HepG2 (cell line): Measurements from ENCODE around the gene SLC9A1. TPM values are rescaled to one million over a fixed set of nuclear protein-coding genes. Genes with fewer than 3 reads are reported as not detected.
A peak's percentile ranks its signal among the peaks of the same experiment; 100 is the strongest.

Source experiments
- ATAC-seq: fragments of 200-7000 bp; cut with Tn5 transposase; 3 replicates; pipeline ENCODE4 v1.9.1; 2020; ENCODE audit warnings: mild to moderate bottlenecking, moderate library complexity
- BruUV-seq: library from RNA; stranded (reverse); fragments of 400-500 nt; replicated peaks from 2 replicates; lab custom pipeline; 2021; lab: Mats Ljungman, UMichigan
- CTCF ChIA-PET: fragments of 300-600 bp; formaldehyde crosslinking; extraction: SDS; loops from one replicate; lab custom pipeline; 2021; ENCODE audit warnings: low total read pairs, inconsistent platforms, low intra/inter-chr PET ratio; lab: Yijun Ruan, JAX
- POLR2A ChIA-PET: fragments of 350-600 bp; sonication (Branson Sonifier 250); formaldehyde crosslinking; loops from one replicate; lab custom pipeline; 2020; ENCODE audit warnings: antibody characterized with exemption, inconsistent platforms; lab: Yijun Ruan, JAX
- DNase-seq: peaks from one replicate; pipeline ENCODE4 v3.0.0-alpha.2; 2015; ENCODE audit warnings: low spot score
- FAIRE-seq: peaks from 3 replicates; lab custom pipeline; 2011; peaks lifted over from hg19 to GRCh38; lab: Jason Lieb, UNC
- H2AFZ ChIP-seq: one replicate; pipeline ENCODE4 v1.6.1; 2011; ENCODE audit warnings: low read length, inconsistent platforms
- H3K27ac ChIP-seq: fragments of 300-600 bp; 3 replicates; pipeline ENCODE4 v1.8.0; 2011; ENCODE audit warnings: mixed run types, mild to moderate bottlenecking, mixed read lengths, low read length, inconsistent platforms; ENCODE audit not compliant: insufficient read depth; ENCODE audit errors: extremely low read length
- H3K27me3 ChIP-seq, 2 experiments: fragments of 200-600 bp in 1 of 2; 2 replicates in 1 of 2; 3 replicates in 1 of 2; pipeline versions ENCODE4 v1.6.0 to v1.8.0; 2011; ENCODE audit warnings: low read length in 2 of 2, mild to moderate bottlenecking in 2 of 2, moderate library complexity in 2 of 2, inconsistent platforms in 1 of 2; ENCODE audit not compliant: insufficient read depth in 2 of 2, control insufficient read depth in 1 of 2
- H3K36me3 ChIP-seq, 2 experiments: fragments of 200-600 bp in 1 of 2; replicated peaks in 1 of 2; 2 replicates in 1 of 2; 3 replicates in 1 of 2; pipeline versions ENCODE4 v1.5.1 to v1.8.0; 2011; ENCODE audit warnings: low read length in 2 of 2, inconsistent platforms in 1 of 2; ENCODE audit not compliant: insufficient read depth in 2 of 2, control insufficient read depth in 1 of 2
- H3K4me1 ChIP-seq: 2 replicates; pipeline ENCODE4 v1.5.1; 2012; ENCODE audit warnings: low read length, inconsistent platforms; ENCODE audit not compliant: insufficient read depth
- H3K4me2 ChIP-seq: 2 replicates; pipeline ENCODE4 v1.6.0; 2011; ENCODE audit warnings: low read depth, low read length, inconsistent platforms
- H3K4me3 ChIP-seq, 3 experiments: fragments of 200-600 bp in 1 of 3; sonication (generic), shearing (Covaris generic) in 1 of 3; replicated peaks in 1 of 3; 2 replicates each; pipeline ENCODE4 v1.5.1; 2011 to 2016; ENCODE audit warnings: low read length in 3 of 3, inconsistent platforms in 2 of 3, low read depth in 2 of 3, mild to moderate bottlenecking in 2 of 3, control low read depth in 1 of 3, mixed read lengths in 1 of 3; ENCODE audit not compliant: insufficient read depth in 1 of 3
- H3K79me2 ChIP-seq: one replicate; pipeline ENCODE4 v1.6.1; 2011; ENCODE audit warnings: low read length, inconsistent platforms; ENCODE audit not compliant: insufficient read depth
- H3K9ac ChIP-seq: 2 replicates; pipeline ENCODE4 v1.6.0; 2011; ENCODE audit warnings: mild to moderate bottlenecking, low read depth, low read length, inconsistent platforms; ENCODE audit not compliant: insufficient read depth
- H3K9me3 ChIP-seq: 2 replicates; pipeline ENCODE4 v1.5.1; 2012; ENCODE audit warnings: mild to moderate bottlenecking, low read length
- H4K20me1 ChIP-seq: 2 replicates; pipeline ENCODE4 v1.6.0; 2011; ENCODE audit warnings: inconsistent platforms, mild to moderate bottlenecking, low read length, moderate library complexity; ENCODE audit not compliant: insufficient read depth
- CREB1 ChIP-seq, 2 experiments: fragments of 450-650 bp in 1 of 2; IDR thresholded peaks; 2 replicates each; pipeline ENCODE4 v1.6.1; 2016 to 2017; ENCODE audit warnings: control low read depth in 1 of 2, mild to moderate bottlenecking in 1 of 2, missing compliant biosample characterization in 1 of 2, missing genetic modification characterization in 1 of 2
- HNRNPL ChIP-seq: fragments of 200-400 bp; formaldehyde crosslinking; IDR thresholded peaks from 2 replicates; pipeline ENCODE4 v1.6.1; 2017; ENCODE audit warnings: mild to moderate bottlenecking, low read depth, low read length
- PAWR ChIP-seq: sonication (generic); formaldehyde crosslinking; IDR thresholded peaks from 2 replicates; pipeline ENCODE4 v1.4.0; 2020; ENCODE audit warnings: missing genetic modification reagents, mild to moderate bottlenecking, borderline replicate concordance
- SALL1 ChIP-seq: sonication (generic); formaldehyde crosslinking; IDR thresholded peaks from 2 replicates; pipeline ENCODE4 v1.8.0; 2022; ENCODE audit warnings: mild to moderate bottlenecking, missing genetic modification reagents
- ZNF646 ChIP-seq: sonication (generic); formaldehyde crosslinking; IDR thresholded peaks from 2 replicates; pipeline ENCODE4 v1.9.0; 2021; ENCODE audit warnings: mild to moderate bottlenecking, missing genetic modification reagents
- WGBS: methylation state at CpG from one replicate; pipeline ENCODE4 v1.1.6; 2017; ENCODE audit warnings: low lambda C conversion rate; 5-methylcytosine and 5-hydroxymethylcytosine counted together
- in situ Hi-C: cut with HindIII; loops from 2 replicates; pipeline ENCODE4 v1.10.0; 2017; ENCODE audit warnings: low pct_unique_long_range_greater_than_20kb; ENCODE audit not compliant: extremely low pct_ligation_motif_present
- intact Hi-C: fragments of 100-400 bp; cut with micrococcal nuclease; formaldehyde crosslinking; loops from one replicate; pipeline ENCODE4 v1.10.0; 2022; ENCODE audit not compliant: unreplicated experiment
- polyA plus RNA-seq, 8 experiments: library from polyadenylated mRNA; depleted of rRNA in 3 of 8; stranded (reverse) in 7 of 8; unstranded in 1 of 8; fragments of >200 nt; fragmentation: Illumina TruSeq in 4 of 8; extraction: Trizol in 4 of 8; gene quantifications; 2 replicates each; pipeline versions ENCODE4 v1.2.1 to v1.2.3, GENCODE V29; 2011 to 2016; ENCODE audit warnings: low read depth in 4 of 8, missing spikeins in 1 of 8, mixed read lengths in 1 of 8; ENCODE audit not compliant: insufficient read depth in 1 of 8
- total RNA-seq, 5 experiments: library from RNA; depleted of rRNA; stranded (reverse); fragments of >200 nt; fragmentation: Illumina TruSeq; extraction: Trizol; gene quantifications; 2 replicates each; pipeline ENCODE4 v1.2.3, GENCODE V29; 2016; ENCODE audit warnings: low read depth in 1 of 5
- TF ChIP-seq, protein P1 (sequence below): sonication (generic); formaldehyde crosslinking; IDR thresholded peaks from 2 replicates; pipeline ENCODE4 v1.4.0; 2020; ENCODE audit warnings: low read depth, mild to moderate bottlenecking, missing genetic modification reagents

SLC9A1 gene
- total and polyA plus RNA-seq, 2 of the 13 experiments (the other 11 are each of a cell fraction or from before 2014, with no cell fraction given) = 1.4 to 2.9 TPM

DNA sequence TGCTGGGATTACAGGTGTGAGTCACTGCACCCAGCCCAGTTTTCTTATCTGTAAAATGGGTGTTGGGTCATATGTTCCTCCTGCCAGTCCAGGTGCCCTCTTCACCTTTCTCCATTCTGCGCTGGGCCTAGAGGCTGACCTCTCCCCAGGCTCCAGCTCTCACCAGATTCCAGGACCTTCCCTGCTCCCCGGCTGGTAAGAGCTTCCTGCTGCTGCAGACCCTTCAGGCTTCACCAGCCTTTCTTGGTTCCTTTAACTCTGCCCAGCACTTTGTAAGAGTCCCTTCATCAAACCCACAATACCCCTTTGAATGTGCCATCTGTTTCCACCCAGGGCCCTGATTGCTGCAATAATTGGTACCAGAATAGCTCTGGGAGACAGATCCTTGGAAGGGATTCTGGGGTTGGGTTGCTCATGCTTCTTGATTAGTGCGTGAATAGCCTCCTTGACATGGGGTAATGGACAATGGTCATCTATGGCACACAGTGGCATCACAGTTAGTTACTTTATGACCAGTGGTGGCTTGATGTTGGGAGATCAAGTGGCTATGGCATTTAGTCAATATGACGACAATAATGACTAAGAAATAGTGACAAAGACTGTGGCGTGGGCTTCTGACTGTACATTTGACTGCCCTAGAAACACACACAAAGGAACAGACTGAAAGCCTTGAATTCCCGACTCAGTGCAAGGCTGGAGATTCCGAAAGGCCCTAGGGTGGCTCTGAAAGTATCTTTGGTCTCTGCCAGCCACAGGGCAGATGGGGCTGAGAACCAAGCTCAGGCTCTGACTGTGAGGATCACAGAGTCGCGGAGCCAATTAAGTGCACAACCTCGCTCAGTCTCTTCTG, 67.3 kb downstream of the SLC9A1 start:
- H2AFZ ChIP-seq = no peak overlapping the region
- TF ChIP-seq CREB1 (IDR thresholded peaks at IDR 0.05) (0 out of 2 replicates have a peak, but pooled peaks have one; percentile 2), CREB1 (CRISPR knock-in tag; IDR thresholded peaks at IDR 0.05) (no peak), SALL1 (CRISPR knock-in tag) (no peak)
- no peak overlapping the region for H3K9ac ChIP-seq
- BruUV-seq = no TSS peak
- no peak for ATAC-seq
- DNase-seq = no peak
- no peaks in the 10 kb centered on the region for H3K79me2 ChIP-seq
- no peaks in the 10 kb centered on the region for H4K20me1 ChIP-seq
- H3K27ac ChIP-seq = no peak overlapping the region
- no peaks in the 10 kb centered on the region for H3K4me1 ChIP-seq
- no peaks in the 10 kb centered on the region for H3K9me3 ChIP-seq
- H3K36me3 ChIP-seq = no peaks in the 10 kb centered on the region
- ChIA-PET POLR2A (no interaction called here), CTCF (no interaction called here)
- in situ Hi-C loops (no loop called here), intact Hi-C loops (no loop called here)
- no peak overlapping the region for H3K4me3 ChIP-seq
- 34% methylated on average over 7 of the region's 10 CpGs for WGBS
- H3K27me3 ChIP-seq = peaks cover 4 to 30% of the 10 kb centered on the region in 2 experiments; a peak in 3 of 5 replicates
- FAIRE-seq = no peak
- H3K4me2 ChIP-seq = no peak overlapping the region

GRCh38 chr1:27086628-27087027, 68.3 kb downstream of the SLC9A1 start:
- Histone ChIP-seq H4K20me1 (no peaks in the 10 kb centered on the region), H3K9ac (no peak overlapping the region), H3K9me3 (no peaks in the 10 kb centered on the region), H3K4me2 (no peak overlapping the region), H3K27me3 (peaks cover 4 to 30% of the 10 kb centered on the region in 2 experiments; a peak in 3 of 5 replicates), H3K27ac (no peak overlapping the region), H3K4me1 (no peaks in the 10 kb centered on the region), H3K79me2 (no peaks in the 10 kb centered on the region), H3K36me3 (no peaks in the 10 kb centered on the region), H3K4me3 (no peak overlapping the region), H2AFZ (no peak overlapping the region)
- in situ Hi-C loops = no loop called here
- DNase-seq (no peak), ATAC-seq (no peak), FAIRE-seq (peak; percentile 34)
- BruUV-seq = no TSS peak
- intact Hi-C loops = no loop called here
- ChIA-PET CTCF (no interaction called here), POLR2A (no interaction called here)
- WGBS = 56% methylated on average over 3 of the region's 3 CpGs
- TF ChIP-seq, protein P1, sequence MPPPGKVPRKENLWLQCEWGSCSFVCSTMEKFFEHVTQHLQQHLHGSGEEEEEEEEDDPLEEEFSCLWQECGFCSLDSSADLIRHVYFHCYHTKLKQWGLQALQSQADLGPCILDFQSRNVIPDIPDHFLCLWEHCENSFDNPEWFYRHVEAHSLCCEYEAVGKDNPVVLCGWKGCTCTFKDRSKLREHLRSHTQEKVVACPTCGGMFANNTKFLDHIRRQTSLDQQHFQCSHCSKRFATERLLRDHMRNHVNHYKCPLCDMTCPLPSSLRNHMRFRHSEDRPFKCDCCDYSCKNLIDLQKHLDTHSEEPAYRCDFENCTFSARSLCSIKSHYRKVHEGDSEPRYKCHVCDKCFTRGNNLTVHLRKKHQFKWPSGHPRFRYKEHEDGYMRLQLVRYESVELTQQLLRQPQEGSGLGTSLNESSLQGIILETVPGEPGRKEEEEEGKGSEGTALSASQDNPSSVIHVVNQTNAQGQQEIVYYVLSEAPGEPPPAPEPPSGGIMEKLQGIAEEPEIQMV (CRISPR knock-in tag) = no peak
- TF ChIP-seq PAWR (CRISPR knock-in tag) = no peak
- peak; percentile 82 for TF ChIP-seq ZNF646 (CRISPR knock-in tag)
- TF ChIP-seq HNRNPL = 0 out of 2 replicates have a peak, but pooled peaks have one; percentile 27
